ENCODE results near the gene RASL11A.
"Not testable (repeated sequence)": the region's sequence is repeated elsewhere in the genome, so short reads cannot be mapped to it uniquely, and the experiment has no call there.

The RASL11A gene

GRCh38 chr13:27295660-27296059, 25.0 kb downstream of the RASL11A start:
- no peak for TF ChIP-seq CTCF (IDR thresholded peaks at IDR 0.05; ENCODE audit: insufficient read depth, low read depth, low read length, missing control alignments)
- H3K4me3 ChIP-seq (ENCODE audit: low read depth, low read length): no peak overlapping the region
- no peak for DNase-seq (ENCODE audit: low read depth)

- TF ChIP-seq CTCF (IDR thresholded peaks at IDR 0.05; ENCODE audit: insufficient read depth, low read depth, low read length, missing control alignments): no peak
- H3K4me3 ChIP-seq (ENCODE audit: low read depth, low read length): no peak overlapping the region
- no peak for DNase-seq (ENCODE audit: low read depth)
Measured at GRCh38 chr13:27296496-27296895, 25.9 kb downstream of the RASL11A start.

- no peak overlapping the region for H3K4me3 ChIP-seq (ENCODE audit: low read depth, low read length)
- no peak for TF ChIP-seq CTCF (IDR thresholded peaks at IDR 0.05; ENCODE audit: insufficient read depth, low read depth, low read length, missing control alignments)
- no peak for DNase-seq (ENCODE audit: low read depth)
Measured at GRCh38 chr13:27298849-27299248, 28.2 kb downstream of the RASL11A start.

- not testable (repeated sequence) for H3K4me3 ChIP-seq (ENCODE audit: low read depth, low read length); DNase-seq (ENCODE audit: low read depth)
Measured at GRCh38 chr13:27300406-27300805, 29.8 kb downstream of the RASL11A start.

GRCh38 chr13:27300941-27301586, 30.4 kb downstream of the RASL11A start:
- TF ChIP-seq CTCF (IDR thresholded peaks at IDR 0.05; ENCODE audit: insufficient read depth, low read depth, low read length, missing control alignments): no peak
- no peak overlapping the region for H3K4me3 ChIP-seq (ENCODE audit: low read depth, low read length)

GRCh38 chr13:27302643-27303262, 32.1 kb downstream of the RASL11A start:
- H3K4me3 ChIP-seq (ENCODE audit: low read depth, low read length): no peak overlapping the region
- TF ChIP-seq CTCF (IDR thresholded peaks at IDR 0.05; ENCODE audit: insufficient read depth, low read depth, low read length, missing control alignments): no peak
- no peak for DNase-seq (ENCODE audit: low read depth)

More at GRCh38 chr13:27300941-27301586, 30.4 kb downstream of the RASL11A start:
- no peak for DNase-seq (ENCODE audit: low read depth)

- DNase-seq (ENCODE audit: low read depth): no peak
- TF ChIP-seq CTCF (IDR thresholded peaks at IDR 0.05; ENCODE audit: insufficient read depth, low read depth, low read length, missing control alignments): no peak
- H3K4me3 ChIP-seq (ENCODE audit: low read depth, low read length): no peak overlapping the region
Measured at GRCh38 chr13:27304099-27304498, 33.5 kb downstream of the RASL11A start.

Measured in GM12865 (cell line).